GM12872 (cell line): ENCODE results near the gene SWAP70.

Experiments used
- CTCF ChIP-seq: IDR thresholded peaks from 3 replicates; pipeline ENCODE4 v1.5.1; 2011; ENCODE audit warnings: low read depth, mild to moderate bottlenecking, low read length, moderate library complexity; ENCODE audit not compliant: insufficient read depth

Gene SWAP70

GRCh38 chr11:9708544-9708943 is 44.7 kb downstream of the SWAP70 start:
- TF ChIP-seq CTCF, result no peak

GRCh38 chr11:9710223-9710622 is 46.3 kb downstream of the SWAP70 start:
- TF ChIP-seq CTCF, result no peak

DNA sequence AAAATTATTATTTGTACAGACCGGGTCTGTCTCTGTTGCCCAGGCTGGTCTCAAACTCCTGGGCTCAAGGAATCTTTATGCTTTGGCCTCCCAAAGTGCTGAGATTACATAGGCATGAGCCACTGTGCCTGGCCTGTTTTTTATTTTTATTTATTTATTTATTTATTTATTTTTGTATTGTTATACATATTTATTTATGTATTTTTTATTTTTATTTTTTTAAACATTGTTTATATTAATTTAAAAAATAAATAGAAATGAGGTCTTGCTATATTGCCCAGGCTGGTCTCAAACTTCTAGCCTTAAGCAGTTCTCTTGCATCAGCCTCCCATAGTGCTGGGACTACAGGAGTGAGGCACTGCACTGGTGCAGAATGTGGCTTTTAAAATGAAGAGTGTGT is 47.0 kb downstream of the SWAP70 start:
- no peak for TF ChIP-seq CTCF

- no peak for TF ChIP-seq CTCF
Measured at GRCh38 chr11:9711454-9712307, 47.8 kb downstream of the SWAP70 start.

- no peak for TF ChIP-seq CTCF
Measured at GRCh38 chr11:9714272-9714940, 50.5 kb downstream of the SWAP70 start.

DNA sequence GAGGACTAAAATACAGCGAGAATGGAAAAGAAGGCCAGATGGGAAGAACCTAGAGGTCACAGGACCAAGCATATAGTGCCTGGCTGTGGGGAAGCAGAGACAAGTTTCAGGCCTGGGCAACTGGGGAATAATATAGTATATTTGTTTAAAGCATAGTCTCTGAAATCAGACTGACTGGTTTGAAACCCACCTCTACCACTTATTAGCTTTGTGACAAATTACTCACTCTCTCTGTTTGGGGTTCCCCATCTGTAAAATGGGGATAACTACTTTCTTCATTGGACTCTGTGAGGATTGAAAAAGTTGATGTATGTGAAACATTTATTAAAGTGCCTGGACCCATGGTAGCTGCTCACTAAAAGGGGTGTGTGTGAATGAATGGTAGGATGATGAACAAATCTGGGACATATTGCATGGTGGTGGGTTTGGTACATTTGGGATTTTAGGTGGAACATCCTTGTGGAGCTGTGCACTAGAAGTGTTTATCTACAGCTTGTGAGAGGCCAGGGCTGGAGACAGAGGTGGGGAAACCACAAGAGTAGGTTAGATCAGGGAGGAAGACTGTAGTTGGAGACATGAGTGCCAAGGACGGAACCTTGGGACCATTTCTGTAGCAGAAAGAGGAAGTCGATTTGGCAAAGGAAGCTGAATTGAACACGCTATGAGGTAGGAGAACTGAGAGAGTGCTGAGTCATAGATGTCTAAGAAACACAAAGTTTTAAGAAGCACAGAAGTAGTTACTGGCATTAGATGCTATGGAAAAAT is 52.6 kb downstream of the SWAP70 start:
- no peak for TF ChIP-seq CTCF

GRCh38 chr11:9717040-9717357 is 53.1 kb downstream of the SWAP70 start:
- TF ChIP-seq CTCF, result no peak
